Activated naive CD4-positive, alpha-beta T cell (primary cell): ENCODE data around the gene NFIC.

Experiments used
- DNase-seq, 4 experiments: peaks; one replicate each; lab custom pipeline; 2025; lab: John Stamatoyannopoulos, UW

Gene NFIC

DNA sequence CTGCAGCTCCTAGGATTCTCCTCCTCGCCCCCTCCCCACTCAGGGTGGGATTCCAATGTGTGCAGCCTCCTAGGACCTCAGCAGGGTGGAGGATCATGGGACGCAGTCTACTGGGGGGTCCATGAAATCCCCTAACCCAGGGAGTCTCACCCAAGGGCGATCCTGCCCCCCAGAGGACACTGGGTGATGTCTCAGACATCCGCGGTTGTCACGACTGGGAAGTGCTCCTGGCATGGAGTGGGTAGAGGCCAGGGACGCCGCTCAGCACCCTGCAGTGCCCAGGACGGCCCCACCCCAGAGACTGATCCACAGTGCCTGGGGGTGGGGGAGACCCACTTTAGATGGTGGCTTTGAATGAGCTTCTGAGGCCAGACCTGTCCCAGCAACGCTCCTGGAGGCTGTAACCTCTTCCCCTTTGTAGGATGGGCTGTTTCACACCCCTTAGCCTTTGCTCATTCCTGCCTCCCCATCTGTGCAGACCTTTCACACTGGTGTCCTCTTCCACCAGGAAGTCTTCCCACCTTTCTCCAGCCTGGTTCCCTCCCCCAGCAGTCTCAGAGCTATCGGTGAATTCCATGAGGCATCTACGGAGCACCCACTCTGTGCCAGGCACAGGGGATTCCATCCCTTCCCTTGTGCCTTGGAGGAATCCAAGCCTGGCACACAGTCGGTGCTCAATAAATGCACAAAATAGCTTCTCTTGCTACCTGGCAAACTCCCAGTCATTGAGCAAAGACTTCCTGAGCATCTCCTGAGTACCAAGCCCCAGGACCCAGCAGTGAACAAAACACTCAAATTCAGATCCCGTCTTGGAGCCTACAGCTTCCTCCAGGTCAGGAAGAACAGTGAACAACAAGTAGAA, 103.5 kb downstream of the NFIC start:
- no peak for DNase-seq

- DNase-seq, result no peak
These were observed 104.2 kb downstream of the NFIC start for GRCh38 chr19:3470500-3471128.

GRCh38 chr19:3471954-3472655, 105.7 kb downstream of the NFIC start:
- DNase-seq, result peak in 2 of 4 experiments; percentile 11 to 30

DNA sequence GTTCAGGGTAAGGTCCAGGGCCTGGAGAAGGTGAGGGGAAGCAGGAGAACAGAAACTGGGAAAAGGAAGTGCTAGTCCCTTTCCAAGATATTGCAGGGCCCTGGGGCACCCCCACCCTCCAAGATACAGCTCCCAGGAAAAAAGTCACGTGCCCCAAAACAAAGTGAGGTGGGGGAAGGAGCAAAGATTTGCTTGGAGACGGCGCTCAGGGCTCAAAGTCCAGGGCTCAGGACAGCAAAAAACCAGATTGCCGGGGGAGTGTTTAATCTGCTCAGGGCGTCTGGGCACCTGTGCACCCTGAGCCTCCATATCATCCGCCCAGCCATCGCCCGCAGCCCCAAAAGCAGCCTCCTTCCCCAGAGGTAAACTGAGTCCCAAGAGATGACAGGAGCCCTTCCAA, 107.6 kb downstream of the NFIC start:
- DNase-seq, result no peak

GRCh38 chr19:3474614-3475013, 108.2 kb downstream of the NFIC start:
- DNase-seq, result no peak

GRCh38 chr19:3475449-3475848, 109.1 kb downstream of the NFIC start:
- no peak for DNase-seq

DNA sequence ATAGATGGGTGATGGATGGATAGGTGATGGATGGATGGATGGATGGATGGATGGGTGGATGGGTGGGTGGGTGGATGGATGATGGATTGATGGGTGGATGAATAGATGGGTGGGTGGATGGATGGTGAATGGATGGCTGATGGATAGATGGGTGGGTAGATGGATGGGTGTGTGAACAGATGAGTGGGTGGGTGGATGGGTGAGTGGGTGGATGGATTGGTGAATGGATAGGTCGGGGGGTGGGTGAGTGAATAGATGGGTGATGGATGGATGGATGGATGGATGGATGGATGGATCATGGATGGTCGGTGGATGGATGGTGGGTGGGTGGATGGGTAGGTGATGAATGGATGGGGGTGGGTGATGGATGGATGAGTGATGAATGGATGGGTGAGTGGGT, 110.4 kb downstream of the NFIC start:
- no peak for DNase-seq

- DNase-seq, result no peak
These were observed 111.1 kb downstream of the NFIC start for GRCh38 chr19:3477506-3477905.

DNA sequence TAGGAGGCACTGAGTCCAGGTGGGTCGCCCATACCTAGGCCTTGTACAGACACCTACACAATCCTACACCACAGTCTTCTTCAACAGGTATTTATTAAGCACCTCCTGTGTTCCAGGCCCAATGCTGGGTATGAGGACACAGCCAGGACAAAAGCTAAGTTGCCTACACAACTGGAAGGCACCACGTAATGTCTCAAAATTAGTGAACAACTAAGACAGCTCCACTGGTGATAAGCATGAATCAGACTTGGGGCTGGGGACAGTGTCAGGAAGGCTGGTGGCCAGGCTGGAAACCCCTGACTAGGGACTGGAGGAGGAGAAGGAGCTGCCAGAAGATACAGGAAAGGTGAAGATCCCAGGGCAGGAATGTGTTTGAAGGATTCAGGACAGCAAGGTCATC, 111.6 kb downstream of the NFIC start:
- no peak for DNase-seq

DNA sequence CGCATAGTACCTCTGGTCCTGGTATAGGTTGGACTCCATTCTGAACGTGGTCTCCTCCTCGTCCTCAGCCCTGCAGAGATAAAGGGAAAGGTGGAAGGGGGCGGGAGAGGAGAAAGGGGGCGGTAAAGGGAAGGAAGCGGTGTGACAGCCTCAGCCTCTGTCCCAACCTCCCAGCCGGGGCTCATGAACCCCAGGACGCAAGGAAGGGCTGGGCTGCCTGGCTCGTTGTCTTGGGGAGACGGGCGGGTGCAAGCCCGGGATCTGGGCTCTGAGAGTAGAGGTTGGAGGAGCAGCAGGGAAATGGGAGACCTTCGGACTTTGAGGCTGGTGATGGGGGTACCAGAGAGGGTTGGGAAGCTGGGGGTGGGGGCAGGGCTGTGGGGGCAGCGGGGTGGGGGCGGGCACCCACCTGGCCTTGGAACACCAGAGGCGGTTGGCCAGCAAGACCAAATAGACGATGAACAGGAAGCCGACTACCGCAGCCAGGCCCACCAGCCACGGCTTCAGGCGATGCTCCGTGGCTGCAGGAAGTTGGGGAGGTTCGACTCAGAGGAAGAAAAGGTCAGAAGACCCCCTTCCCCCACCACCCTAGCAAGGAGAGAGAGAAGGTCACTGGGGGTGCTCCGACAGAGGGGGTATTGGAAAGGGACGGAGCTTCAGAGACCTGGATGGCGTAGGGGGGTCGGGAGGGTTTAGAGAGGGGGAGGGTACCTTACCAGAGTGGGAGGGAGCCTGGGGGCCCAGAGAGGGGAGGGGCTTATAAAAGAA, 112.2 kb downstream of the NFIC start:
- no peak for DNase-seq

DNA sequence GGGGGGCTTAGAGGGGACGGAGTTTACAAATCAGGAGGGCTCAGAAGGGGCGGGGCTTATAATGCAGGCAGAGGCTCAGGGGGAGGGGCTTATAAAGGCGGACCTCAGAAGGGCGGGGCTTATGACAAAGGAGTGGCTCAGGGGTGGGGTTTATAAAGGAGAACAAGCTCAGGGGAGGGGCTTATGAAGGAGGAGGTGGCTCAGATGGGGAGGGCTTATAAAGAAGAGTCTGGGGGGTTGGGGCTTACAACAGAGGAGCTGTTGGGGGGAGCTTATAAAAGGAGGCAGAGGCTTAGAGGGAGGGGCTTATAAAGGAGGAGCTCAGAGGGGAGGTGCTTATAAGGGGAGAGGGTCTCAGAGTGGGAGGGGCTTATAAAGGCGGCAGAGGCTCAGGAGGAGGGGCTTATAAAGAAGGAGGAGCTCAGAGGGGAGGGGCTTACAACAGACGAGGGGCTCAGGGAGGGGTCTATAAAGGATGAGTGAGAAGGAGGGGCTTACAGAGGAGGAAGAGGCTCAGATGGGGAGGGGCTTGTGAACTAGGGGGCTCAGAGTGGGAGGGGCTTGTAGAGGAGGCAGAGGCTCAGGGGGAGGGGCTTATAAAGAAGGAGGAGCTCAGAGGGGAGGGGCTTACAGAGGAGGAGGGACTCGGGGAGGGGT, 112.9 kb downstream of the NFIC start:
- DNase-seq, result no peak

DNA sequence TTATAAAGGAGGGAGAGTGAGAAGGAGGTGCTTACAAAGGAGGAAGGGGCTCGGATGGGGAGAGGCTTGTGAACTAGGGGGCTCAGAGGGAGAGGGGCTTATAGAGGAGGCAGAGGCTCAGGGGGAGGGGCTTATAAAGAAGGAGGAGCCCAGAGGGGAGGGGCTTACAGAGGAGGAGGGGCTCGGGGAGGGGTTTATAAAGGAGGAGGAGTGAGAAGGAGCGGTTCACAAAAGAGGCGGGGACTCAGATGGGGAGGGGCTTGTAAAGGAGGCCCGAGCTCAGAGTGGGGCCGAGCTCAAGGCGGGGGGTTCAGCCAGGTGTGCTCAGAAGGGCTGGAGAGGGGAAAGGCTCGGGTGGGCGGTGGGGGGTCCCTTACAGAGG, 113.4 kb downstream of the NFIC start:
- DNase-seq, result peak in 1 of 4 experiments; percentile 17

GRCh38 chr19:3480383-3481091, 114.2 kb downstream of the NFIC start, which contains the start of gene SMIM24:
Gene SMIM24, minus strand, starts transcription at chr19:3480525. Its CDS starts 62 bp downstream, at chr19:3480463.
- no peak for DNase-seq

DNA sequence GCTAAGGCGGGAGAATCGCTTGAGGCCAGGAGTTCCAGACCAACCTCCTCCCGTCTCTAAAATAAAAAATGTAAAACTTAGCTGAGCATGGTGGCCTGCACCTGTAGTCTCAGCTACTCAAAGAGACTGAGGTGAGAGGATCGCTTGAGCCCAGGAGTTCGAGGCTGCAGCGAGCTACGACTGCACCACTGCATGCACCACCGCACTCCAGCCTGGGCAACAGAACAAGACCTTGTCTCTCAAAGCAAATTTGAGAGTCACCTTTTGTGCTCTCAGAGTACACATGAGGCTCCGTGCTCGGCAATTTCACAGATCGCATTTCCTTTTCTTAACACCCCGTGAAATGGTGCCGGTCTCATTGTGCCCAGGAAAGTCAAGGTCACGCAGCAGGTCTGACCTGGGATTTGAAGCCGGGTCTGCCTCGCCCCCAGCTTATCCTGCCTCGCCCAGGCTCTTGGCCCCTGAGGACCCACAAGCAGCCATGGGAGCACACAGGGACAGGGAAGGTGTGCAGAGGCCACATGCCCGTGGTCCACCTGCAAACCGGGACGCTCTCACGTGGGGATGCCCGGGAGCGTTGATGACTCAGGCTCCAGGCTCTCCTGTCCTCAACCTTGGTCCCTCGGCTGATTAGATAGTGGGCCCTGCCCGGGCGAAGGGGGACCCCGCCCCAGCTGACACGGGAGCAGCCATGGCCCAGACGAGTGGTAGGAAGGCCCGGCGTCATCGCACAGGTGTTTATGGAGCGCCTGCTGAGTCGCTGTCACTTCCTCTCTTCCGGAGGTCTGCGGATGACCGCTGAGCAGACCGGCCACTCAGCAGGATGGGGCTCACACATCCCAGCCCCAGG, 115.1 kb downstream of the NFIC start:
- no peak for DNase-seq

DNA sequence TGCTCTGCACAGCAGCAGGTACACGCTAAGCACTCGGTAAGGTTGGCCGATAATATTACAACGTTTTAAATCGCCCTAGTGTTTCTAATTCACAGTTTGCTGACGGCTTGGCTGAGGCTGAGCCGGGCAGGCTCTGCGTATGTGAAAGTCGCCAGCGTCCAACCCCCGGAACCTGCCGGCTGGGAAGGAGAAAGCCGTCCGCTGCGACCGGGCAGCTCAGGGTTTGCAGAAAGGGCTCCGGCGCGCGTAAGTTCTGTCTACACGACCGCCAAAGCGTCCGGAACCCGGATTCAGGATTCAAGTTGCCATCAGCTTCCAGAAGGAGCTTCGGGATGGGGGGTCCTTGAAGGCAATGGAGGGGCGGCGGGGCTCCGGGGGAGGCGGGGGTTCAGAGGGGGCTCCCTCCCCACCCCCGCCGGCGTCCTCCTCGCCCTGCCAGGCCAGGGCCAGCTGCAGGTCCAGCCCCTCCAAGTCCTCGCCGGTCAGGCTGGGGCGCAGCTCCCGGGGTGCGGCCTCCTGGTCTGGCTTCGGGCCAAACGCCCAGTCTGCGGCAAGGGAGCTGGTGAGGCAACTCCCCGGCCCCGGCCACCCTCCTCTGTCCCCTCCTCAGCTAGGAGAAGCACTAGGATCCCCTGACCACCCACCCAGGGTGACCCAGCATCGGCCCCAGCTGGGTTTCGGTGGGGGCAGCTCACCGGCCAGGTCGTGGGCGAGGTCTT, 116.3 kb downstream of the NFIC start:
- no peak for DNase-seq

DNA sequence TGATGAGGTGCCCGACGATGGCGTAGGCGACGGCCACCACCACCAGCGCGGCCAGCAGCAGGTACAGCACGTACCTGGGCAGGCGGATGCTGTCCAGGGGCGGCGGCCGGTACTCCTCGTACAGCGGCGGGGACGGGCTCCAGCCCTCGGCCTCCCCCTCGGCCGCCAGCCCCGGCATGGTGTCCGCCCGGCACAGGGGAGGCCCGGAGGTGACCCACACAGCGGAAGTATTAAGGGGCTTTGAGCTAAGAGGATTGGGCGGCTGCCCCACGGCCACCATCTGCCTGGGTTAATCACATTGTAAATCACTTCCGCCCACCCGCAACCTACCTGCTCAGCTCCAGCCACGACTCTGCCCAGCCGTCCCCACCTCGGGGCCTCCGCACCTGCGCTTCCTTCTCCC, 116.8 kb downstream of the NFIC start, which contains the start of gene SMIM44:
SMIM44 (minus strand) TSS at position 216 of the 403 bp plus-strand sequence; CDS start at position 178, 38 bp downstream.
- no peak for DNase-seq

DNA sequence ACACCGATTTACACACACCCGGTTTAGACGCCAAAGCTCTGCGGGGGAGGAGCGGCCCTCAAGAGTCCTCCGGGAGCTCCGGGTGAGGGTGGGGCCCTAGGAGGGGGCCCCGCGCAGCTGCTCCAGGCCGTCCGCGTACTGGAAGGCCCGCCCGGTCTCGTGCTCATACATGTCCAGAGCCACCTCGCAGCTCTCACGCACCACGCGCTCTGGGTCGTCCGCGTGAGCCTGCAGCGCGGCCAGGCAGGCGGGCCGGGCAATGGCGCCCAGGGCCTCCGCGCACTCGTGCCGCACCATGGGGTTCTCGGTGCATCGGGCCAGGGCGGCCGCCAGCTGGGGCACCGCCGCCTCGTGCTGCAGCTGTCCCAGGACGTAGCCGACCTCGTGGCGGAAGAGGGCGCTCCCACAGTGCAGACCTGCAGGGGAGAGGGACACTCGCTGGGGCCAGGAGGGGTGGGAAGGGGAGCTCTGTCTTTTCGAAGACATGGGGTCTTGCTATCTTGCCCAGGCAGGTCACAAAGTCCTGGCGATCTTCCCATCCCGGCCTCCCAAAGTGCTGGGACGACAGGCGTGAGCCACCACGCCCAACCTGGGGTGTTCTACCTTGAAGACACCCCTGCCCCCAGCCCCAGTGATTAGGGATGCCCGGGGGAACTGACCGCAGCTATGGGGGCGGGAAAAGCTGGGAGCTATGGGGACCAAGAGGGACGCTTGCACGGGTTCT, 125.2 kb downstream of the NFIC start:
- no peak for DNase-seq

- DNase-seq, result no peak
These were observed 125.9 kb downstream of the NFIC start for GRCh38 chr19:3492131-3492839.
